DND-41 (cell line): Measurements from ENCODE around the gene NEU2.

Experiments
- ATAC-seq: fragments of 200-7000 bp; cut with Tn5 transposase; 3 replicates; pipeline ENCODE4 v1.9.1; 2021; ENCODE audit warnings: low read depth; ENCODE audit not compliant: insufficient read depth
- DNase-seq: peaks from one replicate; pipeline ENCODE4 v3.0.0-alpha.2; 2020
- H2AFZ ChIP-seq: 2 replicates; pipeline ENCODE4 v1.6.0; 2012; ENCODE audit warnings: low read depth, low read length
- H3K27ac ChIP-seq: 2 replicates; pipeline ENCODE4 v1.5.1; 2012; ENCODE audit warnings: low read length, inconsistent platforms
- H3K27me3 ChIP-seq: fragments of 200-600 bp; sonication (generic); 2 replicates; pipeline ENCODE4 v1.6.0; 2012; ENCODE audit warnings: low read length, mild to moderate bottlenecking, inconsistent platforms; ENCODE audit not compliant: insufficient read depth, poor library complexity
- H3K36me3 ChIP-seq: 2 replicates; pipeline ENCODE4 v1.5.1; 2012; ENCODE audit warnings: low read length, inconsistent platforms; ENCODE audit not compliant: insufficient read depth
- H3K4me1 ChIP-seq: 2 replicates; pipeline ENCODE4 v1.5.1; 2012; ENCODE audit warnings: mild to moderate bottlenecking, low read length; ENCODE audit not compliant: insufficient read depth
- H3K4me2 ChIP-seq: 2 replicates; pipeline ENCODE4 v1.6.0; 2012; ENCODE audit warnings: mild to moderate bottlenecking, moderate library complexity, low read length, inconsistent platforms; ENCODE audit not compliant: insufficient read depth
- H3K4me3 ChIP-seq, 2 experiments: fragments of 200-600 bp in 1 of 2; shearing (Covaris generic) in 1 of 2; 2 replicates each; pipeline ENCODE4 v1.5.1; 2012 to 2016; ENCODE audit warnings: inconsistent platforms in 2 of 2, low read length in 2 of 2, mild to moderate bottlenecking in 2 of 2, low read depth in 1 of 2, moderate library complexity in 1 of 2
- H3K79me2 ChIP-seq: 2 replicates; pipeline ENCODE4 v1.6.0; 2012; ENCODE audit warnings: low read length, inconsistent platforms; ENCODE audit not compliant: insufficient read depth
- H3K9ac ChIP-seq: 2 replicates; pipeline ENCODE4 v1.6.0; 2012; ENCODE audit warnings: low read depth, mild to moderate bottlenecking, inconsistent platforms, low read length, moderate library complexity
- H3K9me3 ChIP-seq: 2 replicates; pipeline ENCODE4 v1.5.1; 2012; ENCODE audit warnings: low read length, moderate library complexity, mild to moderate bottlenecking, inconsistent platforms; ENCODE audit not compliant: insufficient read depth, severe bottlenecking
- H4K20me1 ChIP-seq: 2 replicates; pipeline ENCODE4 v1.6.0; 2012; ENCODE audit warnings: low read length; ENCODE audit not compliant: insufficient read depth
- CTCF ChIP-seq: IDR thresholded peaks from 2 replicates; pipeline ENCODE4 v1.5.1; 2012; ENCODE audit warnings: borderline replicate concordance, low read length, moderate library complexity, mild to moderate bottlenecking; ENCODE audit not compliant: poor library complexity, severe bottlenecking; ENCODE audit errors: extremely low read depth
- EZH2 ChIP-seq: IDR thresholded peaks from 3 replicates; pipeline ENCODE4 v1.6.1; 2012; ENCODE audit warnings: borderline replicate concordance, low read depth, mild to moderate bottlenecking, moderate library complexity, low read length, inconsistent platforms; ENCODE audit not compliant: severe bottlenecking

Gene NEU2

DNA sequence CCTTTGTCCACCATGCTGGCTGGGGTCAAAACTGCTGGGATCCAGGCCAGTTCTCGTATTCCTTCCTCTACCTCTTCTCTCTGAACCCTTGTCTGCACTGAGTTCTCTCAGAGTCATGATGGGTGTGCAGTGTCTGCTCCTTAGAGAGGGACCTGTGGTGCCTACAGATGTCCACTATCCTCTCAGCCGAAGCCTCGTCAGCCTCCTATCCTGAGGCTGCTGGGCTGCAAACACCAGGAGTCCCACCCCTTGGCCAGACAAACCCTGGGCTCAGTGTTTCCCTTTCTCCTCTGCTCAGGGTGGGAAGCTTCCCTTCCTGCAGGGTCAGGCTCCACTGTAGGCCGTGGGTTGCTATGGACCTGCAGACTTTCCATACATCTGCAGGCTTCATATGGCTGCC is 30.0 kb downstream of the NEU2 start:
- Histone ChIP-seq H3K27me3 (no peaks in the 10 kb centered on the region), H3K9ac (peak overlapping the region; percentile 76), H3K4me1 (peaks cover 42% of the 10 kb centered on the region), H2AFZ (no peak overlapping the region), H3K4me3 (peak overlapping the region in 1 of 2 experiments; percentile 65; a peak in 2 of 4 replicates), H3K36me3 (peaks cover 23% of the 10 kb centered on the region), H3K9me3 (no peaks in the 10 kb centered on the region), H4K20me1 (peaks cover 13% of the 10 kb centered on the region; the same call in 1 of the 2 replicates), H3K4me2 (peak overlapping the region; percentile 77), H3K79me2 (peaks cover 56% of the 10 kb centered on the region), H3K27ac (peak overlapping the region; percentile 85)
- TF ChIP-seq EZH2 (no peak), CTCF (no peak)
- DNase-seq (no peak), ATAC-seq (no peak)

DNA sequence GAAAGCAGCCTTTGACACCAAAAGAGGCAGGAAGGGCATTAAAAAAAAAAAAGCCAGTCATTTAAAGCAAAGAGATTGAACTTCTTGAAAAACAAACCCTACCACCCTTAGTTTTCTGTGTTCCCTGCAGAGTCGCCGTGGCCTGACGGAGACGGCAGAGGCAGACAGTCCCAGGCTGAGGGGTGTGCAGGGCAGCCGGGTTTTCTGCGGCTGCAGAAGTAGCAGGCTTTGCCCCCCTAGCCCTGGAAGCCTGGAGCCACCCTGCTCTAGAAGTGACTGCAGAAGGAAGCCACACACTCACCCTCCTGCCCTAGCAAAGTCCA is 30.4 kb downstream of the NEU2 start:
- H3K4me3 ChIP-seq, result no peak overlapping the region

GRCh38 chr2:233063269-233063975 is 30.9 kb downstream of the NEU2 start:
- H3K4me1 ChIP-seq, result peaks cover 42% of the 10 kb centered on the region
- 0 out of 2 replicates have a peak overlapping the region, but pooled peaks have one; percentile 76 for H3K9ac ChIP-seq
- no peak for DNase-seq
- TF ChIP-seq CTCF (peak; percentile 11), EZH2 (no peak)
- H3K36me3 ChIP-seq, result peaks cover 23% of the 10 kb centered on the region
- H2AFZ ChIP-seq, result no peak overlapping the region
- no peak overlapping the region for H3K4me3 ChIP-seq
- peak overlapping the region; percentile 38; the same call in 1 of the 2 replicates for H3K27ac ChIP-seq
- H3K27me3 ChIP-seq, result no peaks in the 10 kb centered on the region
- no peak for ATAC-seq
- H3K79me2 ChIP-seq, result peaks cover 60% of the 10 kb centered on the region
- H3K9me3 ChIP-seq, result no peaks in the 10 kb centered on the region
- peaks cover 13% of the 10 kb centered on the region; the same call in 1 of the 2 replicates for H4K20me1 ChIP-seq
- peak overlapping the region; percentile 77; the same call in 1 of the 2 replicates for H3K4me2 ChIP-seq

More for the DNA sequence above, 30.4 kb downstream of the NEU2 start:
- Histone ChIP-seq H3K9ac (0 out of 2 replicates have a peak overlapping the region, but pooled peaks have one; percentile 76), H3K4me1 (peaks cover 42% of the 10 kb centered on the region), H3K27ac (peak overlapping the region; percentile 38; the same call in 1 of the 2 replicates), H3K4me2 (peak overlapping the region; percentile 77; the same call in 1 of the 2 replicates), H2AFZ (no peak overlapping the region), H3K36me3 (peaks cover 23% of the 10 kb centered on the region), H3K9me3 (no peaks in the 10 kb centered on the region), H4K20me1 (peaks cover 13% of the 10 kb centered on the region; the same call in 1 of the 2 replicates), H3K79me2 (peaks cover 60% of the 10 kb centered on the region), H3K27me3 (no peaks in the 10 kb centered on the region)
- DNase-seq (no peak), ATAC-seq (no peak)
- TF ChIP-seq CTCF (no peak), EZH2 (no peak)
